NCI-H187 treated with DMSO at 0.1 percent for 48 hours (cell line): Measurements from ENCODE around the gene ZCCHC24.
"Not testable (repeated sequence)": the region's sequence is repeated elsewhere in the genome, so short reads cannot be mapped to it uniquely, and the experiment has no call there.

Experiments
- DNase-seq: peaks from one replicate; lab custom pipeline; 2025; lab: John Stamatoyannopoulos, UW

The ZCCHC24 gene

DNA sequence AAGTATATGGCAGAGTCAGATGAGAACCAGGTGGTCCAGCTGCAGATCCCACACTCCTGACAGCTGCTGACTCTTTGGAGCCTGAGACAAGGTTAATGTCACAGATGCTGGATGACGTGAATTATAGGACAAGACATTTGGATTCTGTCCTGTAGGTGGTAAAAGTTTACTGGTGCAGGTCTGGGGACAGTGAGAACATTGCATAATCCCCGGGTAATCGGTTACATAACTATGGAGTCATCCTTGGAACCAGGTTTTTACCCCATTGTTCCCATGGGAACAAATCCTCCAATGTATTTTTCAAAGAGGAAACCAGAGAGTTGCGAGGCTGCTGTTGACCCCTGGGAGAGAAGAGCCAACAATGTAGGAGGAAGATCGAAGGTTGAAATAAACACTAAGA, 27.5 kb upstream of the ZCCHC24 start:
- no peak for DNase-seq

DNA sequence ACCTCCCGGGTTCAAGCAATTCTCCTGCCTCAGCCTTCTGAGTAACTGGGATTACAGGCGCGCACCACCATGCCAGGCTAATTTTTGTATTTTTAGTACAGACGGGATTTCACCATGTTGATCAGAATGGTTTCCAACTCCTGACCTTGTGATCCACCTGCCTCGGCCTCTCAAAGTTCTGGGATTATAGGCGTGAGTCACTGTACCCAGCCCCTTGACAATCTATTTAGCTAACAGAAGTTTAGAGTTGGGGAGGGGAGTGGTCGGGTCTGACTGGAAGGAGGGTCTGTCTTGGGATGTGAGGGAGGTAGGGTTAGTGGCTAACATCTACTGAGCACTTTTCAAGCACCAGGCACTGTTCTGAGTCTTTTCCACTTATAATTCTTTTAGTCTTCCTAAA, 27.0 kb upstream of the ZCCHC24 start:
- DNase-seq = no peak

DNA sequence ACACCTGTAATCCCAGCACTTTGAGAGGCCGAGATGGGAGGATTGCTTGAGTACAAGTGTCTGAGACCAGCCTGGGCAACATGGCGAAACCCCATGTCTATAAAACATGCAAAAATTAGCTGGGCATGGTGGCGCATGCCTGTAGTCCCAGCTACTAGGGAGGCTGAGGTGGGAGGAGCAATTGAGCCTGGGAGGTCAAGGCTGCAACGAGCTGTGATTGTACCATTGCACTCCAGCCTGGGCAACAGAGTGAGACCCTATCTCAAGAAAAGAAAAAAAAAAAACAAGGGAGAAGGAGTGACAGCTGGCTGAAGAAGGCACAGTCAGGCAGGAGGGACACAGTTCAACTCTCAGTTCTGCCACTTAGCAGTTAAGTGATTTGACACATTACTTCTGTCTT, 26.4 kb upstream of the ZCCHC24 start:
- DNase-seq = no peak

DNA sequence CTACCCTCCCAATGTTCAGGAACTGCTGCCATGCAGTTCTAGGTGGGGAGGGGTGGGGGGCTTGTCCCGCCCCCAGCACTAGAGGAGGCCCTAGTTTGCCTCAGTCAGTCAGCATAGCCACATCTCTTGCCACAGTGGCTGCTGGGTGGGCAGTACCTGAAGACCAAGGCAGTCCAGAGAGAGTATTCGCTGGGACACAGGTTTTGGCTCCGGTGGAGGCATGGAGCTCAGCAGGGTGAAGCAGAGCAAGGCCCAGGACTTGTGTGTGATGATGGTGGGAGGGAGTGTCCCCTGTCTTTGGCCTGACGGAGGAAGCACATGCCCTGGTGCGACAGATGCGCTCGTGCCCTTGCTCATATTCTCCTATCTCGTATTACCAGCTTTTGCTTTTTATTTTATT, 24.7 kb upstream of the ZCCHC24 start:
- no peak for DNase-seq

DNA sequence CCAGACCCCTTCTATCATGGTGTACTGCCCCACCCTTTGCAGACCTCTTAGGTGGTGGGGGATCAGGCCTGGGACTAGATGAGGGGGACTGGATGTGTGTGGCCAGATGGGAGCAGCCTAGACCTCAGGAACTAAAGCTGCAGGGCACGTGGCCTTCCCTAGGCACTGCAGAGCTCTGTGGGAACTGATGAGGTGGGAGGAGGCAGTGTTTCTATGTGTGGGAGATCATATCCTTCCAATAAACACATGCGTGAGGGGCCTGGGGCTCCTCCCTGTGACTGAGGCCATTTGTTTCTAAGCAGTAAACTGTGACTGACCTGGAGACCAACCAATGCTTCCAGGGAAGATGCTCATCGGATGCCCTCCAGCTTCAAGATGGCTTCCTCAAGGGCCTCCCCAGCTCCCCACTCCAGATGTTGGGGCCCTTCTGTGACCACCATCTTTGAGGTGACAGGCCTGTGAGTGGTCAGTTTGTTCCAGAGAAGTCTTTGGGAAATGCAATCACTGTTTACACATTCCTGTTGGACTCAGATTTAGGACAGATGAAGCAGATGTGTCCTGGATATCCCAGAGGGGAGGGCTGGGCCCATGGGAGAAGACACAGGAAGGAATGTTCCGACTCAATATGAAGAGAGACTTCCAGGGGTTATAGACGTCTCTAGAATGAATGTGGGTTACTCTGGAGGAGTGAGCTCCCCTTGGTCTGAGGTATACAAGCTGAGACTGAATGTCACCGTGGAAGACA, 23.6 kb upstream of the ZCCHC24 start:
- no peak for DNase-seq

DNA sequence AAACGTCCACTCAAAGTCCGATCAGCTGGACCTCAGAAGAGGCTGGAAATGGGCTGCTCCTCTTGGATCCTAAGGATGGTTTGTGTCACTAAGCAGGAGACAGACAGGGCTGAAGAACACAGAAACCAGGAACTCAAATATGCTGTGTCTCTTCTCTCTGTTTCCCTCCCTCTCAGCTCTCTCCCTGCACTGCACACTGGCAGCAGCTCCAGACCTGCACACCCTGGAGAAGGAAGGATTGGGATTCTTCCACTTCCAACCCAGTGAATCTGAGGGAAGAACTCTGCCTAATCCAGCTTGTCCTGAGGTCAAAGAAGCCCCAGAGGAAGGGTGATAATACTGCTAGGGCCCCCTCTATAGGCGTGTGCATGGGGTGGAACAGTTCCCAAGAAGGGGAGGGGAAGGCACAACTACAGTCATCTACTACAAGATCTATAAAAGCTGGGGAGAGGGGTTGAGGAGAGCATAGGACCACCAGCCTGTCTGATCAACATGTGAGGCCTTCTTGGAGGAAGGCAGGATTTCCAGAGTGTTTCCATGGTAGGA, 22.7 kb upstream of the ZCCHC24 start:
- DNase-seq = no peak

DNA sequence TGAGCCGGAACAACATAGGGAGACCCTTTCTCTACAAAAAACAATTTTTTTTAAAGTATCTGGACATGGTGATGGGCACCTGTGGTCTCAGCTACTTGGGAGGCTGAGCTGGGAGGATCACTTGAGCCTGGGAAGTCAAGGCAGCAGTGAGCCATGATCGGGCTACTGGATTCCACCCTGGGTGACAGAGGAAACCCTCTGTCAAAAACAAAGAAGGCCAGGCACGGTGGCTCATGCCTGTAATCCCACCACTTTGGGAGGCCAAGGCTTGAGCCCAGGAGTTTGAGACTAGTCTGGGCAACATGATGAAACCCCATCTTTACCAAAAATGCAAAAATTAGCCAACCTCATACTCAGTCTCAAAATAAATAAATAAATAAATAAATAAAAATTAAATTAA, 19.9 kb upstream of the ZCCHC24 start:
- DNase-seq = no peak

DNA sequence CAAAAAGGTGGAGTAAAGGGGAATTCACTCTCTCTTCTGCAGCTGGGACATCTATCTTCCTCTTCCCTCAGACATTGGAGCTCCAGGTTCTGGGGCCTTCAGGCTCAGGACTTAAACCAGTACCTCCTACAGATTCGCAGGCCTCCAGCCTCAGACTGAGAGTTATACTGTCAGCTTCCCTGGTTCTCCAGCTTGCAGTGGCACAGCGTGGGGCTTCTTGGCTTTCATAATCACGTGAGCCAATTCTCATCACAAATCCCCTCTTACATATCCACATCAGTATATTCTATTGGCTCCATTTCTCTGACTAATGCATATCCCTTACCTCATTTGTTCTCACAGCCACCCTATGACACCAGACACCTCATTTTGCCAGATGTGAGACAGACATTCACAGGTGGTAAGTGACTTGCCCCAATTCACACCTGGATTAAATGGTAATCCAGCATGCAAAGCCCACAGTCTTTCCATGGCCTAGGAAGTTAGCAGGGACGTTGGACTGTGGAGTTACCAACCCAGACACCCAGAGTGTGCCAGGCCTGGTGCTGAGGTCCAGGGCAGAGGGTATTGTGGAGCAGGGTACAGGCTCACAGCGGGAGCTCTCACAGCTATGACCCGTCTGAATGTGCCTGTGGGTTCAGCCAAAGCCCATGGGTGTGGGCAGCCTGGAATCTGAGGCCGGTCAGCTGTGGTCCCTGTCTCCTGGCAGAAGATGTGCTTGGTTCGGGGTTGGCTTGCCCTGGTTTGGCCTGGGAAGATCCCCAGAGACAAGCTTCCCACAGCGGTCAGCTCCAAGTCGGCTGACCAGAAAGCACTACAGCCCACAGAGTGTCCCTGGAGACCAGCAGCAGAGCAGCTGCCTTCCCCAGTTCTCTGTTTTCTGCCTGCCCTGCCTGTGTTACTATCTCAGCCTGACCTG, 18.4 kb upstream of the ZCCHC24 start:
- DNase-seq = no peak

DNA sequence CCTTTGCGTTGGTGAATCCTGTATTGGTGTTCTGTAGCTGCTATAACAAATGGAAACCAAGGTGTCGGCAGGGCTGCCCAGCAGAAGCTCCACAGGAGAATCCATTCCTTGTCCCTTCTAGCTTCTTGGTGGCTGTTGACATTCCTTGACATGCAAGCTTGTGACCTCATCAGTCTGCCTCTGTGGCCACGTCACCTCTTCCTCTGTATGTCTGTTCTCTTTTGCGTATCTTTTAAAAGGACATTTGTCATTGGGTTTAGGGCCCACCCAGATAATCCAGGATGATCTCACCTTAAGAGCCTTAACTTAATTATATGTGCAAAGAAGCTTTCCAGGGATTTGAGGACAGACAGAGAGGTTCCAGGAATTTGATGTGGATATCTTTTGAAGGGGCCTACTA, 15.3 kb upstream of the ZCCHC24 start:
- no peak for DNase-seq

DNA sequence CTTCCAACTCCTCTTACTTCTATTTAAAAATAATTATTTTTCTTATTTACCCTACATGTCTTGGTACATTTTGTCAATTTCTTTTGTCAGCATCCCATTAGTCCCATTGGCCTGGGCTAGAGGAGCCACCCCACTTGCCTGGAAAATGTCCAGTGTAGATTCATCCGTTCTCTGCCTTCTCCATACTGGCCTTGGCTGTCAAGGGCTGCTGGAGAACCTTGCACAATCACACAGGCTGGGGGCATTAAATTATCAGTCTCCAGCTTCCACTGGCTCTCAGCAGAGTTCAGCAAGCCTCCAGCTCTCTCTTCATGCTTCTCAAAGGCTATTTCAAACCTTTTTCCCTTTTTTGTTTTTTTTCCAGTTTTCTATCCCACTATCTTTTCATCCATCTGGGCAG, 13.8 kb upstream of the ZCCHC24 start:
- no peak for DNase-seq

DNA sequence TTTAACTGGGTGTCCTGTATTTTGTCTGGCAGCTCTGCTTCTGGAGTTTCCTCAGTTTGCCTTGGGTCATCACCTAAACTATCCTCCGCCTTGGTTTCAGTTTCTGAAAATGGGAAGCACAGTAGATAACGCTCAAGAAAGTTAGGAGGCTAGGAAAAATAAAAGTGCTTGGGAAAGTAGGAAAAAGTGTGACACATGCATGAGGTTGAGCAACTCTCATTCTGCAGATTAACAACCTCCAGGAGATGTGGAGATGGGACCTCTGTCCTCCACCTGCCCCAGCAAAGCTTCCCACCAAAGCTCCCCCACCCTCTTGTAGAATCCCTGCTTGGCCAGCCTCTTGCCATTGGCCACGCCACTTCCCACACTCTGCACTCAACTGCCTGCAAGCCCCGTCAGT, 13.1 kb upstream of the ZCCHC24 start:
- no peak for DNase-seq

DNA sequence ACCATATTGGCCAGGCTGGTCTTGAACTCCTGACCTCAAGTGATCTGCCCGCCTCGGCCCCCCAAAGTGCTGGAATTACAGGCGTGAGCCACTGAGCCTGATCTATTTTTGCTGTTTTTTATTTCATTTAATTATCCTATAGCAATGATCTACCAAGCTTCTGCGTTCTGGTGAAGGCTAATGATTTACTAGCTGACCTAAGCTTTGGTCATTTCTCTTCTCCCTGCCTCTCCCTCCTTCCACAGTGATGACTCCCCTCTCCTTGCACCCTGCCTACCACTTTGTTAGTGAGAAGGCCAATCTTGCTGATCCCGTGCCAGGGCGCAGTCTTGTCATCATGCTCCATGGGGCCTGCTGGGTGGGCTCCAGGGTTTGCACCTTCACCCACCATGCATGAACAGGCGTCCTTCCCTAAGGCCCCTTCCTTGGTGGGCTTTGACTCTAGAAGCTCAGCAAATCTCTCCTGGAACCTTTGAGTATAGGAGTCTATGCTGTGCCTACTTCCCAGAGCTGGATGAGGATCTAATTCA, 11.9 kb upstream of the ZCCHC24 start:
- no peak for DNase-seq

DNA sequence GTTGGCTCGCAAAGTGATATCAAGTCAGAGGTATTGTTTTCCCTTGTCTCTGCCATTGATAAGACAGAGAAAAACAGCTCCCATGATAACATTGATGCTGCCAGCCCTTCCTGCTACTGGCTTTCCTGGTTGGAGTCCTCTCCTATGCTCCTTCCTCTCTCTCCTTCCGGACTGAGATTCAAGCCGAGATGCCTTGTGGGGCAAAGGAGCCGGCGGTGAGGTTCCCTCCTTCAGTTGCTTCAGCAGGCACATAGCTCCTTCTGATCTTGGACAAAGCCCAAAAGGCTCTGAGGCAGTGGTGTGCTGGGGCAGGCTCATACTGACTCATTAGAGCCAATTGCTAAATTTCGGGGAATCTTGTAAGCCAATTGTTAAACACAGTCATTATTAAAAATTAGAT, 8.8 kb upstream of the ZCCHC24 start:
- no peak for DNase-seq

DNA sequence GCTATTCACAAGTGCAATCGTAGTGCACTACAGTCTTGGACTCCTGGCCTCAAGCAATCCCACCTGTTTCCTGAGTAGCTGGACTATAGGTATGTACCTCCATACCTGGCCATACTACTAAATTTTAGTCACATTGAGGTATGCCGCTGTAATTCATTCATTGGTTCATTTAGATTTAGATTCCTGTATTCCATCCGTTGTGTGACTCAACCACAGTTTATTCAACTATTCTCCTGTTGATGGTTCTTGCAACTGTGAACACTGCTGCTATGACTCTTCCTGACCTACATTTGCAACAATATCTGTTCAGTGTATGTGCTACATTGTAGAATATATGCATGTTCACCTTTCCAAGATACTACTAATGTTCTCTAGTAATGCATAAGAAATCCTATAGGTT, 8.0 kb upstream of the ZCCHC24 start:
- no peak for DNase-seq

DNA sequence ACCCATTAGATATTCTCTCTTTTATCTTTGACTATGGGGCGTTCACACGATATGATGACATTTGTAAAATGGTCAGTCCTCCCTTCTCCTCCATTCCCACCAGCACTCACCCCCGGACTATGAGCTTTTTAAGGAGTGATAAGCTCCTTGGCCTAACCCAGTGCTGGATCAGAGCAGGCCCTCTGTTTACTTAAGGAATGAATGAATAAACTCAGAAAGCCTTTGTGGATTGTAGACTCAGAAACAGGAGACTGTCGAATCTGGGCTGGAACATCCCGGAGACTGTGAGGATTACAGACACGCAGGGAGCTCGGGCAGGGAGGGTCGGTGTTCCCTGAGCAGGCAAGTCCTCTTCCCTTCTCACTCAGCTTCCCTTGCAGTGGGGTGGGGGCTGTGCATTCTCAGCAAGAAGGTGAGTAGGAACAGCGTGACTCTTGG, 6.8 kb upstream of the ZCCHC24 start:
- no peak for DNase-seq

DNA sequence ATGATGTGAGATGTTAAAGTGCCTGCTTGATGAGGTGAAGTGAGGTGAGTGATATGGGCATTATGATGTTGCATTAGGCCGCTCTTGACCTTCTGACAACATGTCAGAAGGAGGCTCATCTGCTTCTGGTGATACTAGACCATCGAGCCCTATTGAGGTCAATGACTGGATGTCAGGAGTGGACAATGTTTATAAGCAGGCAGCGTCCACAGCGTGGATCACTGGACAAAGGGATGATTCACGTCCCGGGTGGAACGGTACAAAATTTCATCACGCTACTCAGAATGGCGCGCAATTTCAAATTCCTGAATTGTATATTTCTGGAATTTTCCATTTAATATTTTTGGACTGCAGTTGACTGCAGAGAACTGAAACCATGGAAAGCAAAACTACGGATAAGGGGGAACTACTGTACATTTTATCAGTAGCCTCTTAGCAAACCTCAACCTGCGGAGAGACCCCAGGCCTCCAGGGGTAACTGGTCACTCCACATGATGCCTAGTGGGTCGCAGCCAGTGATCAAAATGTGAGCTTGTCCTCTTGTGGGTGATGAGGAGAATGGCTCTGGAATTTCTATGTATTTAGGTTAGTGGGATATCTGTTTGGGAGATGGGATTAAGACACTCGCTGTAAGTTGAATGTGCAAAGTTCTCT, 5.7 kb upstream of the ZCCHC24 start:
- DNase-seq = no peak

DNA sequence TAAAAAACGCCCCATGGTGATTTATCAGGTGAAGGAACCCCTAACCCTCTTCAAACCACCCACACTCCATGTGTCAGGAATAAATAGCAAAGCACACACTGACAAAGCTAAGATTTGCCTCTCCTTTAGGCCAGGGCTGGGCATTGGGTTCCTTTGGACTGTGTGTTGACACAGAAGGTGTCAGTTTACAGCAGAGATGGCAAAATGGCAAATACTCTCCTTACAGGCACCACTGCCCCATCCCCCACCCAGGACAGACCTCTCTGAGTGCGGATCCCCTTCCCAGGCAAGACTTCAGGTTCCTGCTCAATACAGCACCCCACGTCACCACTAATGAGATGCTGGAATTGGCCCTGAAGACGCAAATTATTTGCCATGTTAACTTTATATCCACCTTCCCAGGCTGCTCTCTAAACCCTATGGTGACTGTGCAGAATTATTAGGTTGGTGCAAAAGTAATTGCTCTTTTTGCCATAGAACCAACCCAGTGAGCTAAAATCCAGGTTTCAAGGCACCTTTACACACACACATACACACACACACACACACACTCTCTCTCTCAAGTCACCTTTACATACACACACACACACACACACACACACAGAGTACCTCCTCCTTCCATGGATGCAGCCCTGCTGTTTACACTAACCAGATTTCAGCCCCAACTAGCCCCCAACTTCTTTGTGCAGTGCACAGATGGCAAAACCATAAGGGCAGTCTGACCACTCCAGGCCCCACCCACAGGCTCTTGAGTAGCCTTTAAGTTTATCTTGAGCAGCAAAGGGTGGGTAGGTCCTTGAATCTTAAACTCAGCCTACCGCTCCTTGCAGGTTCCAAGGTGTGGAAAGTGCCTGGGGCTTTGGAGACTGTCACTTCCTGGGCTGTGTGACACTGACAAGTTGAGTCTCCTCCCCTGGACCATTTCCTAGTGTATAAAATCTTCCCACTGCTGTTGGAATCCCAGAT, 4.0 kb upstream of the ZCCHC24 start:
- DNase-seq = no peak

DNA sequence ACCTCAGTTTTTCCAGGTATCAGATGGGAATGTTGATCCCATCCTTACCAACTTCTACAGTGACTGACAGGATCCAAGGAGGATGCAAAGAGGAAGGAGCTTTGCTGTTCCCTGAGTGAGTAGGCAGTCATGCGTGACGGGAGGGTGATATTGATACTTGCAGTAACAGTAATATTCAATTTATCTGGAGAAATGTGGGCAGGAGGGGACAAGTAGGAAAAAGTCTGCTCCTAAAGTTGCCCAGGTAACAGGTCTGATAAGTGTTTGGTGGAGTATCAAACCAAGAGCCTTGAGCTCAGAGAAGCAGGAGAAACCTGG, 3.3 kb upstream of the ZCCHC24 start:
- no peak for DNase-seq

DNA sequence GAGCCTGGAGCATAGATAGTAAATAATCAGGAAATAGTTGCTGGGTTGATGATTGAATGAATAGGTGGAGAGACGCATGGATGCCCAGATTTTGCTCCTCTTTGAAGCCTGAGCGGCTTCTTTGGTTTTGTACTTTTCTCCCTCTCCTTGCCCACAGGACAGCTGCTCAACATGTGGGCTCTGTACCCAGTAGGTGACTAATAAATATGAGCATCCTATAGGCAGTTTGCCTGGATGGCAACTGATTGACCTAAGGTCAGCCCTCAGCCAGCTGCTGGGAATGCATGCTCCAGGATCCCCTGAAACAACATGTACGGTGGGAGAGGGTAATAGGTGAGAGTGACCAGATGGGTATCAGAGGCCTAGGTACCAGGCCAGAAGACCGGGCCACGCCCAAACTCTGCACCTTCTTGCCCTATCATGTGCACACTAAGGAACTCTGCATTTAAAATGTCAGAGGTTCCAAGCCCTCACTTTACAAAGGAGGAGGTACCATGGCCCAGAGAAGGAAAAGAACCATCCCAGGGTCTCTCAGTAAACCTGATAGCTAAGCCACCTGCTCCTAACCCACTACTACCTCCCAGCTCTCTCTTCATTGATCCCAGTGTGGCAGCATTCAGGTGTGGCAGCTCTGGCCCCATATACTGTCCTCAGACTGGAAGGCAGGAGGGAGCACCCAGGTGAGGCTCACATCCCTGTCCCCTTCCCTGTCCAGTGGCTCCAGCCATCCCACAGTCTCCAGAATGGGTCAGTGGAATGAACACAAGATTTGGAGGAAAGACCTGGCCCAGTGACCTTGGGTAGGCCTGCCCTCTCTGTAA, 2.7 kb upstream of the ZCCHC24 start:
- DNase-seq = no peak

DNA sequence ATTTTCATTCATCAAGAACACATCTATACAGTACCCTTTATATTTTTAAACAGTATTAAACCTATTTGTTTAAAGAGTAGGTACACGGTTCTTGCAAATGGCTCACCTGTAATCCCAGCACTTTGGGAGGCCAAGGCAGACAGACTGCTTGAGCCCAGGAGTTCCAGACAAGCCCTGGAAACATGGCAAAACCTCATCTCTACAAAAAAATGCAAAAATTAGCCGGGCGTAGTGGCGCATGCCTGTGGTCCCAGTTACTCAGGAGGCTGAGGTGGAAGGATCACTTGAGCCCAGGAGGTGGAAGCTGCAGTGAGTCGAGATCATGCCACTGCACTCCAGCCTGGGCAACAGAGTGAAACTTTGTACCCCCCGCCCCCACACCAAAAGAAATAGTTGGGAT, 1.8 kb upstream of the ZCCHC24 start:
- not testable (repeated sequence) for DNase-seq

DNA sequence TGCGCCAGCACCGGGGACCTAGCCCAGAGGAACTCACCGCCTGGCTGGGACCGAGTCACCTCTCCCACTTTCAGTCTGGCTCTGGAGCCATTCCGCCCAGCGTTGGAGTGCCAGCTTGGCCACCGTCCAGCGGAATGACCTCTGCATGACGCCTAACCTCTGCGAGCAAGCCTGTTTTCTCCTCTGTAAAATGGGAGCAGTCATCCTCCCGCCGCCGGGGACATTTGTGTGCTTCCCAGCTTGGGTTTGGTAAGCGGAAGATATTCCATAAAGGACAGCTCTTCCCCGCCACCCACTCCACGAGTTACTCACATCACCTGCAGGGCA, 1.3 kb upstream of the ZCCHC24 start:
- DNase-seq = no peak
